Measurements from ENCODE around the gene RAET1E. TPM values are rescaled to one million over a fixed set of nuclear protein-coding genes. Genes with fewer than 3 reads are reported as not detected.
"Not testable (repeated sequence)": the region's sequence is repeated elsewhere in the genome, so short reads cannot be mapped to it uniquely, and the experiment has no call there.

Gene RAET1E
- total and polyA plus RNA-seq, 2 experiments from 2014 or later, result 8.1 to 10.4 TPM

GRCh38 chr6:149939356-149939648 lies 41.4 kb upstream of the RAET1E start:
- H3K9me2 ChIP-seq (ENCODE audit: insufficient read depth), result no peaks in the 10 kb centered on the region
- TF ChIP-seq EZH2 (IDR thresholded peaks at IDR 0.05; ENCODE audit: insufficient read depth, poor library complexity, severe bottlenecking) (no peak), EZH2phosphoT487 (IDR thresholded peaks at IDR 0.05; ENCODE audit: insufficient read depth, low read depth) (no peak)
- no peaks in the 10 kb centered on the region for H3K9me3 ChIP-seq (ENCODE audit: low read depth)
- no peaks in the 10 kb centered on the region for H3K36me3 ChIP-seq (ENCODE audit: low read depth)
- in situ Hi-C loops (cut with MboI), result loop anchor here (10.0 kb wide), 1 partner anchor 75 kb away; no protein-coding TSS in a partner anchor
- DNase-seq, result no peak
- no peaks in the 10 kb centered on the region for H4K20me1 ChIP-seq (ENCODE audit: insufficient read depth)
- H3K27me3 ChIP-seq (replicated peaks; ENCODE audit: insufficient read depth), result no peaks in the 10 kb centered on the region
- 55 to 61% methylated on average over 5 of the region's 5 CpGs for WGBS, 2 experiments (ENCODE audit: low coverage in 1 of 2, low lambda C conversion rate in 2 of 2, missing lambda C conversion rate in 2 of 2)
- 0 out of 2 replicates have a peak, but pooled peaks cover 5% of the 10 kb centered on the region for H3K4me1 ChIP-seq (ENCODE audit: insufficient read depth)
- no peak overlapping the region for H3K27ac ChIP-seq
- peak overlapping the region; percentile 85; the same call in 1 of the 2 replicates for H2AFZ ChIP-seq
- H3K4me2 ChIP-seq (ENCODE audit: unreplicated experiment), result peak overlapping the region; percentile 76
- no peak overlapping the region for H3K9ac ChIP-seq
- H3F3A ChIP-seq (ENCODE audit: insufficient read depth), result peaks cover 17% of the 10 kb centered on the region
- H3K79me2 ChIP-seq (ENCODE audit: insufficient read depth), result no peaks in the 10 kb centered on the region
- H3K4me3 ChIP-seq, result no peak overlapping the region

- no peaks in the 10 kb centered on the region for H3K36me3 ChIP-seq (ENCODE audit: low read depth)
- no peak overlapping the region for H3K27ac ChIP-seq
- H4K20me1 ChIP-seq (ENCODE audit: insufficient read depth), result no peaks in the 10 kb centered on the region
- H2AFZ ChIP-seq, result peak overlapping the region; percentile 85
- peak overlapping the region; percentile 66 for H3K9ac ChIP-seq
- peak overlapping the region; percentile 76 for H3K4me2 ChIP-seq (ENCODE audit: unreplicated experiment)
- H3K9me3 ChIP-seq (ENCODE audit: low read depth), result no peaks in the 10 kb centered on the region
- H3K4me3 ChIP-seq, result peak overlapping the region; percentile 77
- H3K27me3 ChIP-seq (replicated peaks; ENCODE audit: insufficient read depth), result no peaks in the 10 kb centered on the region
- no peaks in the 10 kb centered on the region for H3K9me2 ChIP-seq (ENCODE audit: insufficient read depth)
- 3% methylated on average over 42 to 58 of the region's 58 CpGs for WGBS, 2 experiments (ENCODE audit: low coverage in 1 of 2, low lambda C conversion rate in 2 of 2, missing lambda C conversion rate in 2 of 2)
- H3K4me1 ChIP-seq (ENCODE audit: insufficient read depth), result 0 out of 2 replicates have a peak, but pooled peaks cover 5% of the 10 kb centered on the region
- DNase-seq, result peak; percentile 60
- H3K79me2 ChIP-seq (ENCODE audit: insufficient read depth), result no peaks in the 10 kb centered on the region
- no peak for TF ChIP-seq EZH2 (IDR thresholded peaks at IDR 0.05; ENCODE audit: insufficient read depth, poor library complexity, severe bottlenecking)
- no peak for TF ChIP-seq EZH2phosphoT487 (IDR thresholded peaks at IDR 0.05; ENCODE audit: insufficient read depth, low read depth)
- in situ Hi-C loops (cut with MboI), result loop anchor here (10.0 kb wide), 1 partner anchor 76 kb away; no protein-coding TSS in a partner anchor
- peaks cover 17% of the 10 kb centered on the region for H3F3A ChIP-seq (ENCODE audit: insufficient read depth)
Observed at GRCh38 chr6:149938571-149939355, 40.9 kb upstream of the RAET1E start.

- peak overlapping the region; percentile 77 for H3K4me3 ChIP-seq
- H3K79me2 ChIP-seq (ENCODE audit: insufficient read depth); H4K20me1 ChIP-seq (ENCODE audit: insufficient read depth); H3K9me2 ChIP-seq (ENCODE audit: insufficient read depth); H3K9me3 ChIP-seq (ENCODE audit: low read depth); H3K36me3 ChIP-seq (ENCODE audit: low read depth); H3K27ac ChIP-seq; DNase-seq; H3K27me3 ChIP-seq (replicated peaks; ENCODE audit: insufficient read depth); H3K4me1 ChIP-seq (ENCODE audit: insufficient read depth): not testable (repeated sequence)
- in situ Hi-C loops (cut with MboI), result loop anchor here (10.0 kb wide), 1 partner anchor 77 kb away; no protein-coding TSS in a partner anchor
- H2AFZ ChIP-seq, result peak overlapping the region; percentile 85
- H3K9ac ChIP-seq, result peak overlapping the region; percentile 66
- H3K4me2 ChIP-seq (ENCODE audit: unreplicated experiment), result peak overlapping the region; percentile 76
- 1 to 2% methylated on average over 15 to 18 of the region's 20 CpGs for WGBS, 2 experiments (ENCODE audit: low coverage in 1 of 2, low lambda C conversion rate in 2 of 2, missing lambda C conversion rate in 2 of 2)
- H3F3A ChIP-seq (ENCODE audit: insufficient read depth), result peaks cover 17% of the 10 kb centered on the region
Observed at GRCh38 chr6:149938013-149938570, 40.2 kb upstream of the RAET1E start.

- Histone ChIP-seq H3K79me2 (ENCODE audit: insufficient read depth) (no peaks in the 10 kb centered on the region), H3K9me3 (ENCODE audit: low read depth) (no peaks in the 10 kb centered on the region), H3K9me2 (ENCODE audit: insufficient read depth) (no peaks in the 10 kb centered on the region), H4K20me1 (ENCODE audit: insufficient read depth) (no peaks in the 10 kb centered on the region), H3K4me2 (ENCODE audit: unreplicated experiment) (no peak overlapping the region), H3K36me3 (ENCODE audit: low read depth) (no peaks in the 10 kb centered on the region), H3K27ac (no peak overlapping the region), H3F3A (ENCODE audit: insufficient read depth) (peaks cover 17% of the 10 kb centered on the region), H3K27me3 (replicated peaks; ENCODE audit: insufficient read depth) (no peaks in the 10 kb centered on the region), H2AFZ (no peak overlapping the region), H3K9ac (no peak overlapping the region), H3K4me1 (ENCODE audit: insufficient read depth) (0 out of 2 replicates have a peak, but pooled peaks cover 5% of the 10 kb centered on the region), H3K4me3 (no peak overlapping the region)
- WGBS, 2 experiments (ENCODE audit: low coverage in 1 of 2, low lambda C conversion rate in 2 of 2, missing lambda C conversion rate in 2 of 2), result 44 to 54% methylated on average over 2 of the region's 2 CpGs
- in situ Hi-C loops (cut with MboI), result loop anchor here (10.0 kb wide), 1 partner anchor 78 kb away; no protein-coding TSS in a partner anchor
- DNase-seq, result no peak
- TF ChIP-seq EZH2 (IDR thresholded peaks at IDR 0.05; ENCODE audit: insufficient read depth, poor library complexity, severe bottlenecking), result no peak
- no peak for TF ChIP-seq EZH2phosphoT487 (IDR thresholded peaks at IDR 0.05; ENCODE audit: insufficient read depth, low read depth)
Observed at GRCh38 chr6:149936743-149937142, 38.8 kb upstream of the RAET1E start.
